Hepatocyte (in vitro differentiated cells): ENCODE measurements around the gene UGT1A4.

Experiments
- EZH2 ChIP-seq: fragments of 200-600 bp; sonication (generic); IDR thresholded peaks from 2 replicates; pipeline ENCODE4 v1.6.1; 2016; ENCODE audit warnings: antibody characterized with exemption, mild to moderate bottlenecking, borderline replicate concordance
- EZH2phosphoT487 ChIP-seq: fragments of 200-600 bp; sonication (generic); IDR thresholded peaks from one replicate; pipeline ENCODE4 v1.6.1; 2018; ENCODE audit warnings: antibody characterized with exemption, mild to moderate bottlenecking, low read depth, moderate library complexity; ENCODE audit not compliant: unreplicated experiment, severe bottlenecking
- TF ChIP-seq, protein P1 (sequence below): fragments of 200-600 bp; sonication (generic); IDR thresholded peaks from 2 replicates; pipeline ENCODE4 v1.5.1; 2016; ENCODE audit warnings: antibody characterized with exemption, mild to moderate bottlenecking; ENCODE audit not compliant: poor library complexity

DNA sequence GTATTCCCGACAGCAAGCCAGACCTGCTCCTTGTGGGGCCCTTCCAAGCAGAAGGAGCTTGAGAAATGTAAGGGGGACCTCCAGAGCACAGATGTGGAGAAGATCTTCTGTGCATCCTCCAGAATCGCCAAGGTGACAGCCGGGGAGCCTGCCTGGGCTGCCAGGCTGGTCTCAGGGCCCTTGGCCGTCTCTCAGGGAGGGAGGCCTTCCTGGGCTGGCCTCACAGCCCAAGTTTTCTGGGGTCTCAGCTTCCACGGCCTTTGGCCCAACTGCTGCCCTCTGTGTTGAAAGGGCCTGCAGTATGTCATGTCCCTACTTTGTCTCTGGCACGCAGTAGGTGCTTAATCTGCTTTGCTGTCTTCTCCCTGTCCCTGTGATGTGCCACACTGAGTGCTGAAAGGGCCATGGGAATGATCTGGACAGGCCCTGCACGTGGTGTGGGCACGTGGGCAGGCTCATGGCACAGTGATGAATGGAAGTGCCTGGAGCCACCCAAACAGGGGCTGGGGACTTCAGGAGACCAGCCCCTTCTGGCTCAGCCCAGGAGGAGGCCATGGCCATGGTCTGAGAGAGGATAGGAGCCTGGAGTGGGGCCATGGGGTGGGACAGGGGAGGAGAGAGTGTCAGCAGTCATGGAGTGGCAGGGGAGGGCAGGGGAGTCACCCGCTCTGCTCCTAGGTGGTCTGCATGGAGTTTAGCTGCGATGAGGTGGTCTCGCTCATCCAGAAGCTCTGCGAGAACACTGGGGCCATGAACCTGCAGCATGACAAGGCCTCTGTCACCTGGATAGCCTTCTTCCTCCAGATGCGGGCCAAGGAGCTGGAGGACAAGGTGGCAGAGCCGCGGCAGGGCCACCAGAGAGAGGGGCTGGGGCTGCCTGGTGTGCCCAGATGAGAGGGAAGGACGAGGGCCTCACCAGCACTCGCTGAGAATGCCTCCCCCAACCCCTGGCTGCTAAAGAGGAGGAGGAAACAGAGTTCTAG is 100.4 kb downstream of the UGT1A4 start:
- TF ChIP-seq, protein P1, sequence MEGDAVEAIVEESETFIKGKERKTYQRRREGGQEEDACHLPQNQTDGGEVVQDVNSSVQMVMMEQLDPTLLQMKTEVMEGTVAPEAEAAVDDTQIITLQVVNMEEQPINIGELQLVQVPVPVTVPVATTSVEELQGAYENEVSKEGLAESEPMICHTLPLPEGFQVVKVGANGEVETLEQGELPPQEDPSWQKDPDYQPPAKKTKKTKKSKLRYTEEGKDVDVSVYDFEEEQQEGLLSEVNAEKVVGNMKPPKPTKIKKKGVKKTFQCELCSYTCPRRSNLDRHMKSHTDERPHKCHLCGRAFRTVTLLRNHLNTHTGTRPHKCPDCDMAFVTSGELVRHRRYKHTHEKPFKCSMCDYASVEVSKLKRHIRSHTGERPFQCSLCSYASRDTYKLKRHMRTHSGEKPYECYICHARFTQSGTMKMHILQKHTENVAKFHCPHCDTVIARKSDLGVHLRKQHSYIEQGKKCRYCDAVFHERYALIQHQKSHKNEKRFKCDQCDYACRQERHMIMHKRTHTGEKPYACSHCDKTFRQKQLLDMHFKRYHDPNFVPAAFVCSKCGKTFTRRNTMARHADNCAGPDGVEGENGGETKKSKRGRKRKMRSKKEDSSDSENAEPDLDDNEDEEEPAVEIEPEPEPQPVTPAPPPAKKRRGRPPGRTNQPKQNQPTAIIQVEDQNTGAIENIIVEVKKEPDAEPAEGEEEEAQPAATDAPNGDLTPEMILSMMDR: no peak
- no peak for TF ChIP-seq EZH2phosphoT487
- TF ChIP-seq EZH2: no peak
